Stimulated activated CD8-positive, alpha-beta memory T cell treated with anti-CD3 and anti-CD28 coated beads, Interleukin-4, amount 100 ng/mL, for 24 hours (primary cell): ENCODE data around the gene EPN3.

ENCODE experiments used
- DNase-seq: peaks from one replicate; pipeline ENCODE4 v3.0.0-alpha.2; 2020; ENCODE audit warnings: low read depth

EPN3 gene

DNA sequence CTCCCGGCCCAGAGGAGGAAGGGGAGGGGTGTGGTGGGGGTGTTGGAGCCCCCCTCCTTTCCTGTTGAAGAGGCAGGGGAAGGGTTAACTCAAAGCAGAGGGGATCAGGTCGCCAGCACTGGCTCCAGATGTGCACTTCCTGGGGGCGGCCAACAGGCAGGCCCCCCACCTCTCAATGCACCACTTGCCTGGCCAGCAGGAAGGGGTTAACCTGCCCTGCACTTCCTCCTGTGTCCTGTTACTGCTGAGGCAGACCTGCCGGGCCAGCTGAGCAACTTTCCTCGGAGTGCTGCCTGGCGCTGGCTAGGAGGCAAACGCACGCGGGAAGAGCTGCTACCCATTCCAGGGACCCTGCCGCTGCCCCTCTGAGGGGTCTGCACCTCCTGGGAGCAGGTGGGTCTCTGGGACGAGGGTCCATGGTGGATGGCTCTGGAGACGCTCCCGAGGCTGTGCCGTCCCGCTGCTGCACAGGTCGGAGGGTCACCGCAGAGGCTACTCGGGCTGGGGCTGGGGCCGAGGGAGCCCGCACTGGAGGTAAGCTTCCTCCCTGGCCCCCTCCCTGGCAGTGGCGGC, at the start of gene EPN3:
TSS of gene EPN3 (plus strand) at position 284 of the 573 bp plus-strand sequence. CDS start 3,822 bp downstream, outside the sequence.
- no peak for DNase-seq

DNA sequence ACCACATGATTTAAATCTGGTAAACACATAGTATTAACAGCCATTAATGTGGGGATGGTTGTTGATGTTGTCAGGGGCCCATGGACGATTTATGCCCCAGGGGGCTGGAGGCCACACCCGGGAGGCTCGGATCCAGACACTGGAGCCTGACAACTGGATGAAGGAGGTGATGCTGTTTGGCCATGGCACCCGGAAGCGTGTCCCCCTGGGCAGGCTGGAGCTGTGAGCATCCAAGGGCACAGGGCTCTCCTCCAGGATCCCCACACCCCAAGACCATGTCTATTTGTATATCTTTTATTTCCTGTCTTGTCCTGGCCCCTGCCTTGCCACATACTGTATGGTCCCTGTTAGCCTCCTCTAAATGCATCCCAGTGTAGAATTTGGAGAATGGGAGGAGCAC, 49.3 kb upstream of the EPN3 start:
- no peak for DNase-seq

GRCh38 chr17:50484386-50485155, 48.0 kb upstream of the EPN3 start:
- no peak for DNase-seq

GRCh38 chr17:50487213-50488096, 45.1 kb upstream of the EPN3 start:
- no peak for DNase-seq

DNA sequence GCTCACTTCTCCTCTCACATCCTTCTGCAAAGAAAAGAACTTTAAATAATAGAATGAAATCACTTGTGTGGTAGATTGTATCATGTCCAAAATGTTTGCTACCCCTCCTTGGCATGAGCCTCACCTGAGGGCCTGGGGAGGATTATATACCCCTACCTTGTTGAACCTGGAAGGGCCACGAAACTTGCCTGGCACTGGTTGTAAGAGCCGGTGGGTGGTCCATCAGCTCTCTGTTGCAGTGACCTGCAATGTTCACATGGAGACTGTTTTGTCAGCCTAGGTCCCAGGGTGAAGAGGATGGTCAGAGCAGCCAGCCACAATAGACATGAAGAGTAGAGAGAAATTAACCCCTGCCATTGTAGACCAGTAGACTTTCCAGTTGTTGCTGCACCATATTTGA, 43.7 kb upstream of the EPN3 start:
- no peak for DNase-seq

DNA sequence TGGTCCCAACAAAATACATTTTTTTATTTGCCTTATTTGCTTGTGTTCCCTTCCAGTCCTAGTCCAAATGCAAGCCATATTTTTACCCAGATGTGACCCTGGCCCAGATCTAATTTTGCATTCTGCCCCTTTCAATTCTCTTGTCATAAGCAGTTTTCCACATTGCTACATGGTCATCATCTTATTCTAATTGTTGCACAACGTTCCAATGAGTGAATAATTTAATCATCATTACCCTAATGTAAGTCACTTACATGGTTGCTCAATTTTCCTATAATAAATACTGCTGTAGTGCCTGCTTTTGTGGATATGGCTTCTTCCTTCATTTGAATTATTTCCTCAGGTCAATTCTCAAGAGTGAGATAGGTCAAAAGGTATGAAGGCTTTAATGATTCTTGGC, 41.0 kb upstream of the EPN3 start:
- no peak for DNase-seq

DNA sequence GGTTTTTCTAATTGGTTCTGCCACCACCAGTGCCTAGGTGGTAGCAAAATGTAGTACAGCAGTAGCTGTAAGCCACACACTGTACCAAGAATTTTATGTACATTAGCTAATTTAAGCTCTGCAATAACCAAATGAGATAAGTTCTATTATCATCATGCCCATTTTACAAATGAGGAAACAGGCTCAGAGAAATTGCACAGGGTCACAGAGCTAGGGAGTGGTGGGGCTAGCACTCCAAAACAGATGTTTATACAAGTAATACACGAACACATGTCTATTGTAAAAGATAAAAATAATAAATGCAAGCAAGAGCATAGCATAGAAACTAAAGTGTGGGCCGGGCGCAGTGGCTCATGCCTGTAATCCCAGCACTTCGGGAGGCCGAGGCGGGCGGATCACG, 40.3 kb upstream of the EPN3 start:
- DNase-seq: no peak

GRCh38 chr17:50493744-50494143, 38.8 kb upstream of the EPN3 start:
- no peak for DNase-seq

GRCh38 chr17:50495217-50495823, 37.2 kb upstream of the EPN3 start:
- DNase-seq: no peak

GRCh38 chr17:50495918-50496317, 36.6 kb upstream of the EPN3 start:
- DNase-seq: no peak

DNA sequence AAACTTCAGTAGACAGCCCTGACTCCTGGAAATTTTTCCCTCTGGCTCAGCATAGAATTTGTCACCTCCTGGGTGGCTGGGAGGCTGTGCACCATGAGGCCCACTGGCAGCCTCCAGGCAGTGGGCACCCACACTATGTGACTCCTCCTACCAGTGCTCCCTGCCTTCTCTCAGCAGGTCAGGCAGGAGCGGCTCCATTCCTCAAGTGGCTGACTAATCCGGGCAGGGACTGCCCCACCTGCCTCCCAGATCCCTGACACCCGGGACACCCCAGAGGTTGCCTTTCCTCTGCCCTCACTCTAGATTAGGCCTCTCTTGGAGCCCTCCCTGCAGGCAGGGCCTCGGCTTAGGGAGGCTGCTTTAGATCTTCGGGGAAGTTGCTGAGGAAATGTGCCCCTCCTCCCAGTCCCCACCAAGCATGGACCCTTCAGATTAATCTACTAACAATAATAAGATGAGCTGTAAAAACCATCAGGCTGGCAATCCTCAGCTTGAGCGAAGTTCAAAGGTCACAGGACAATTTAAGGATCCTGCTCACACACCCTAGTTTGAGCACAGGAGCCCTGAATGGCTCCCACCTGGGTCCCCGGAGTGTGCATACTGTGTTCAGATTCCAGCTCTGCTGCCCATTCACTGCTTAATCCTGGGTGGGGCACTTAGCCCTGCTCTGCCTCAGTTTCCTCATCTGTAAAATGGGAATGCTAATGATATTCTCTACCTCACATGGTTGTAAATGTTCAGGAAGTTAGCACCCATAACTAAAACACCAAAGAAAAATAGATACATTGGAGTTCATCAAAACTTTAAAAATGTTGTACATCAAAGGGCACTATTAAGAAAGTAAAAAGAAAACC, 34.3 kb upstream of the EPN3 start:
- no peak for DNase-seq

DNA sequence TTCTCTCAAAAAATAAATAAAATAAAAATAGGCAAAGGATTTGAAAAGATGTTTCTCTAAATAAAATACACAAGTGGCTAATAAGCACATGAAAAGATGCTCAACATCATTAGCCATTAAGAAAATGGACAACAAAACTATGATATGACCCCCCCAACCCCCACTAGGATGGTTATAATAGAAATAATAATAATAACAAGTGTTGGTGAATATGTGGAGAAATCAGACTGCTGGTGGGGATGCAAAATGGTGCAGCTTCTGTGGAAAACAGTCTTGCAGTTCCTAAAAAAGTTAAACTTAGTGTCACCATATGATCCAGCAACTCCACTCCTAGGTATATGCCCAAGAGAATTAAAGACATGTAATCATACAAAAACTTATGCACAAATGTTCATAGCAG, 33.3 kb upstream of the EPN3 start:
- DNase-seq: no peak

DNA sequence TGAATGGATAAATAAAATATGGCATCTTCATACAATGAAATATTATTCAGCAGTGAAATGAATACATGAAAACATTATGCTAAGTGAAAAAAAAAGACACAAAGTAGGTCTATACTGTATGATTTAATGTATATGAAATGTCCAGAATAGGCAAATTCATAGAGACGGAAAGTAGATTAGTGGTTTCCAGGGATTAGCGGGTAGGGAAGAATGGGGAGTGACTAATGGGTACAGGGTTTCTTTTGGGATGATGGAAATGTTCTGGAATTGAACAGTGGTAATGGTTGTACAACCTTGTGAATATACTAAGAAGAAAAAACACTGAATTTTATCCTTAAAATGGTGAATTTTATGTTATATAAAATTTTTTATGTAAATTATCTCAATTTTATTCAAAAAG, 32.8 kb upstream of the EPN3 start:
- no peak for DNase-seq

GRCh38 chr17:50501054-50501453, 31.5 kb upstream of the EPN3 start:
- no peak for DNase-seq

DNA sequence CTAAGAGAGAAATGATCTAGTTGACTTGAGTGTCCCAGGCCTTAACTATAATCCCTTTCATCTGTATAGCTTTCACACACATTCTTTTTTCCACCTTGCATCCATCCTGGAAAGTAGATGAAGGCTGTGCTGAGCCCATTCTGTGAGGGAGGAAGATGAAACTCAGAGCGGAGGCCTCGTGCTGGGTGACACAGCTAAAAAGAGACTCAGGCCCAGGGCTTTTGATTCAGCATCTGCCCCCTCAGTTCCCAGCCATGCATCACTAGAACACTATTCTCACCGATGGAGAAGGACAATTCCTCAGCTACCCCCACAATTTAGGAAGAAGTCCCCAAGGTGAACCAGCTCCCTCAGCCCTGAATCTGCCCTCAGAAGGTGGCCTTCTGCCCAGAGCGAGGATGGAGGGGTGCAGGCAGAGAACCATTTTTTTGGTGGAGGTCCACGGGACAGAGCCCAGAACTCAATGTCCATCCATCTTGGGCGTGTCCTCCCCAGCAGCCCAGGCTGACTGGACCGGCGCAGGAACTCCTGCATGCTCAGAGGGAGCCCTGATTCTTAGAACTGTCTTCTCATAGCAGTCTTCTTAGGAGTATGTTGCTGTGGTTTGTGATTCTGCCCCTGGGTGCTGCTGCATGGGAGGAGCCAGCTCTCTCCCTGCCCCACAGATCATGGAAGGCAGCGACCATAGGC, 30.1 kb upstream of the EPN3 start:
- DNase-seq: no peak

- DNase-seq: no peak
Observed at GRCh38 chr17:50505591-50506130, 26.9 kb upstream of the EPN3 start.

GRCh38 chr17:50506298-50506697, 26.2 kb upstream of the EPN3 start:
- DNase-seq: no peak

DNA sequence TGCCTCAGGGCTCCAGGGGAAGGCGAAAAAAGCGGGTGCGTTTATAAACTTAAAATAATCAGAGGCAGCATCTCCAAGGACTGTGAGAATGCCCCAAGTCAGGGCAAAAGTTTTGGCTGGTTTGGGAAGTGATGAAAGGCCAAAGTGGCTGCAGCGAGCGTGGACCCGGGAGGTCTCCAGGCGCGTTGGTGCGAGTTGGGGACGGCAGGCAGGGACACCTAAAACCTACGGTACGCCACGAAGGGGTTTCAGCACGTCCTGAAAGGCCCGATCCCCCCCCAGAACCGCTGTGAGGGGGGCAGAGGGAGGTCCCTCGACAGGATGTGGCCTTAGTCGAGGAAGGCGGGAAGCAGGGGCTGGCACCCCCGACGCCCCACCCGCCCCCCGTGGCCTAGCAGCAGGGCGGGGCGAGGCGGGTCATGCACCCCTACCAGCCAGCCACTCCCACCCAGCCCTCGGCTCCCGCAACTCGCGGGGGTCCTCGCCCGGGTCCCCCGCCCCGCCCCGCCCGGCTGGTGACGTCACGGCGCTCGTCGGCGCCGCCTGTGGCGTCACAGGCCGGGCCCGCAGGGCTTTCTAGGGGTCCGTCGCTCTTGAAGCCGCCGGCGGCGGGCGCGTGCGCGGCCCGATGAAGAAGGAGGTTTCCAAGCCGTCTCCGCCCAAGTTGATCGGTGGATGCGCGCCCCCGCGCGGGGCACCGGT, 24.5 kb upstream of the EPN3 start, which contains the start of gene MYCBPAP:
TSS of gene MYCBPAP (plus strand) at position 569 of the 702 bp plus-strand sequence. CDS start 236 bp downstream, outside the sequence.
- DNase-seq: peak; percentile 61

DNA sequence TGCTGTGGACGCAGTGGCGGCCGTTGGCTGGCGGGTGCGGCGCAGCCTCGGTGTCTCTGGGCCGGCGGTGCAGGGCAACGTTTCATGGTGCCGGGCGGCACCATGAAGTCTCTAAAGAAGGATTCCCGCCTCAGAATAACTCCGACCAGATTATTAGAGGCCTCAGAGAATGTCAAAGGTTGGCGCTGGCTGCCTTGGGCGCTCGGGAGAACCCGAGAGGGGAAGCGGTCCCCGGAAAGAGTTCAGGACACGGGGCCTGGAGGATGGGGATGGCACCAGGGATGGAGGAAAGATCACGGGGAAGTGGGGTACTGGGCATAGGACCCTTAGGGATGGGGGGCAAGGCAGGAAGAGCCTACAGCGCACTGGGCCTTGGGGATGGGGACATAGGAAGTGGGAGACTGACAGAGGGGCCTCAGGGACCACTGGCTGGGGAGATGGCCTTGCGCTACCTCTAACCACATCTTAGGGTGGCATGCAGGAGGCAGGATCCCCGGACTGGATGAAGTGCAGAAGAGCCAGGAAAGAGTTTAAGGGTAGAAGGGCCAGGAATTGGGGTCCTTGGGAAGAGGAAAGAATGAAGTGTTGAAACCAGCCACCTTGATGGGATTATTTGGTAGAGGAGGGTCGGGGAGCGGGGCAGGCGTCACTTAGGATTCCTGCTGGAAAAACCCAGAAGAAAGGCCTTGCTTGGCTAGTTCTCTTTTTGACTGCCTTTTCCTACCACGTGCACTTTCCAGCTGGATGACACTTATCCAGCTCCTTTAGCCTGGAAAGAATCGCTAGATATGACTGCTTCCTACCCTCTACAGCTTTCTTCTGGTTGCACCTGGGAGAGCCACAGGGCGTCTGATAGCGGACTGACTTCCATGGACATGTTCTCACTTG, 23.7 kb upstream of the EPN3 start:
- DNase-seq: no peak
